GM23248 (cell line): ENCODE results near the gene LRMDA.

Source experiments
- EZH2 ChIP-seq: fragments of 200-600 bp; sonication (generic); IDR thresholded peaks from 2 replicates; pipeline ENCODE4 v1.6.1; 2018; ENCODE audit warnings: antibody characterized with exemption, mild to moderate bottlenecking; ENCODE audit not compliant: insufficient read depth, poor library complexity, severe bottlenecking
- EZH2phosphoT487 ChIP-seq: fragments of 200-600 bp; sonication (generic); IDR thresholded peaks from 2 replicates; pipeline ENCODE4 v1.6.1; 2018; ENCODE audit warnings: antibody characterized with exemption, moderate library complexity, mild to moderate bottlenecking, low read depth; ENCODE audit not compliant: insufficient read depth

DNA sequence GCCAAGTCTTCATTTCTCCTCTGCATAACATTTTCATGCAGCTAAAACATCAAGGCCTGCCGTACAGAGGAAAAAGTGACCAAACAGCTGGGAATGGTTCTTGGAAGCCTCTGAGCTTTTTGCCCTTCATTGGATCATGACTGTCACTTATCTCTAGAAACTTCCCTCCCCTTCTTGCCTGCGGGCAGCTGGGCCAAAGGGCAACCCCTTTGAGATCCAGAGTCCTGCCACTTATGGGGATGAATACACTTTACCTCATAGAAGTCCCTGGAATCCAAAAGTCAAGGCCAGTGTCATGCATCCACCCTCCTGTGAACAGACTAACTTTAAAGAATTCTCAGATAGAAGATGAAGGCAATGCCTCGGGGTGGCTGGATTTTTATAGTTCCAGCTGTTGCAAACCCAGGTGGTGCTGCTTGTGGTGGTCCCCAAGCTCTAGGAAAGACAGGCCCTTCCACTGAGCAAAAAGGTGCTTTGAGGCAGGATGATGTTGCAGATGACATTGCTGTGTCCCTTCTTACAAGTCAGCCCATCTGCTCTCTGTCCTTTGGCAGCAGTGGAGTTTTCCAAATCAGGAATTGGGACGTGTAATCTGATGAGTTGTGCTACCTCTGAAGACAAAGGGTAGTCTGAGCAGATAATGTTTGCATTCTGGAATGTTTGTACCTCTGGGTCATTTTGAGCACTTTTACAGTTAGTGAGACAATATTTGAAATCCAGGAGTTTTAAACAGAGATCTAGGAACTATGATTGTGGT, 64.2 kb downstream of the LRMDA start:
- TF ChIP-seq EZH2 (no peak), EZH2phosphoT487 (no peak)
